GM12891 (cell line): Measurements from ENCODE around the gene NHSL2.

Experiments
- POLR2A ChIP-seq: IDR thresholded peaks from 2 replicates; pipeline ENCODE4 v1.6.1; 2011; ENCODE audit warnings: low read depth, low read length, control low read depth
- POLR2AphosphoS5 ChIP-seq: IDR thresholded peaks from 2 replicates; pipeline ENCODE4 v1.6.1; 2011; ENCODE audit warnings: low read depth, low read length, control low read depth
- POU2F2 ChIP-seq: IDR thresholded peaks from 2 replicates; pipeline ENCODE4 v1.6.1; 2011; ENCODE audit warnings: low read depth, mild to moderate bottlenecking, control low read depth, low read length, moderate library complexity
- SPI1 ChIP-seq: IDR thresholded peaks from 2 replicates; pipeline ENCODE4 v1.6.1; 2011; ENCODE audit warnings: low read depth, low read length, control low read depth
- TAF1 ChIP-seq: IDR thresholded peaks from 2 replicates; pipeline ENCODE4 v1.6.1; 2011; ENCODE audit warnings: low read depth, low read length, control low read depth

- TF ChIP-seq POLR2AphosphoS5: no peak
- no peak for TF ChIP-seq POLR2A
- peak; percentile 52 for TF ChIP-seq SPI1
- peak; percentile 81 for TF ChIP-seq POU2F2
- no peak for TF ChIP-seq TAF1
Observed at GRCh38 chrX:72141372-72142004, 230.8 kb downstream of the NHSL2 start.
